Tongue (tissue), 2 donors: ENCODE data around the gene ACP2. TPM values are rescaled to one million over a fixed set of nuclear protein-coding genes. Genes with fewer than 3 reads are reported as not detected.
A peak's percentile ranks its signal among the peaks of the same experiment; 100 is the strongest.

Experiments used
- DNase-seq: peaks from one replicate; pipeline ENCODE4 v3.0.0-alpha.2; 2015
- total RNA-seq: library from RNA; depleted of rRNA; stranded (reverse); fragments of >200 nt; gene quantifications from one replicate; pipeline ENCODE4 v1.2.3, GENCODE V29; 2014

The ACP2 gene, protein sequence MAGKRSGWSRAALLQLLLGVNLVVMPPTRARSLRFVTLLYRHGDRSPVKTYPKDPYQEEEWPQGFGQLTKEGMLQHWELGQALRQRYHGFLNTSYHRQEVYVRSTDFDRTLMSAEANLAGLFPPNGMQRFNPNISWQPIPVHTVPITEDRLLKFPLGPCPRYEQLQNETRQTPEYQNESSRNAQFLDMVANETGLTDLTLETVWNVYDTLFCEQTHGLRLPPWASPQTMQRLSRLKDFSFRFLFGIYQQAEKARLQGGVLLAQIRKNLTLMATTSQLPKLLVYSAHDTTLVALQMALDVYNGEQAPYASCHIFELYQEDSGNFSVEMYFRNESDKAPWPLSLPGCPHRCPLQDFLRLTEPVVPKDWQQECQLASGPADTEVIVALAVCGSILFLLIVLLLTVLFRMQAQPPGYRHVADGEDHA
- 36.9 TPM for total RNA-seq

DNA sequence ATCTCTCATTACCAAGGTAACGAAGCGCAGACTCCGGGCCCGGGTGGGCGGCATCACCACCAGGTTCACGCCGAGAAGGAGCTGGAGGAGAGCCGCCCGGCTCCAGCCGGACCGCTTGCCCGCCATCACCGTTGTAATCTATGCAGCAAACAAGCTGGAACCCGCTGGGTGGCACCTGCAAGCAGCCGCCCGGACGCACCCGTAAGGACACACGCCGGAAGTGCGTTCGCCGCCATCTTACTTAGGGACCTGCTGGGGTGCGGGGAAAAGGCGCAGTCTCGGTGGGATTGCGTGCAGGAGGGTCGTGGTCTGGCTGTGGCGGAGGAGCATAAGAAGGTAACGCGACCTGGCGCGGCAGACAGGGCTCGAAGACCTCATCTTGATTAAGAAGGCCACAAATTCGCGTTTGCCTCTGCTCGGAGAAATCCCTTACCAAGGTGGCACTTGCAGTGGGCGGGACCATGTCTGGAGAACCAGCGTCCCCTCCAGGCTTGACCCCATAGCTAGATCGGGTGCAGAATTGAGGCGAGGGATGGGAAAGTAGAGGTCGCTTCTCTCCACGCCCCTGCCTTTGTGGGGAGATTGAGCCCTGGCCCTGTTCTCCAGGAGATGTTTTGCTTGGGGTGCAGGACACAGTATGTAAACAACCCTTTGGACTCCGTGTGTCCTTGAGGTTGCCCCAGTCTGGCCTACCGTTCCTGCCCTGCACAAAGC lies at the start of gene ACP2:
TSS of gene ACP2 (minus strand) at position 151 of the 714 bp plus-strand sequence. CDS start at position 126, 25 bp downstream.
- DNase-seq, result peak; percentile 95

DNA sequence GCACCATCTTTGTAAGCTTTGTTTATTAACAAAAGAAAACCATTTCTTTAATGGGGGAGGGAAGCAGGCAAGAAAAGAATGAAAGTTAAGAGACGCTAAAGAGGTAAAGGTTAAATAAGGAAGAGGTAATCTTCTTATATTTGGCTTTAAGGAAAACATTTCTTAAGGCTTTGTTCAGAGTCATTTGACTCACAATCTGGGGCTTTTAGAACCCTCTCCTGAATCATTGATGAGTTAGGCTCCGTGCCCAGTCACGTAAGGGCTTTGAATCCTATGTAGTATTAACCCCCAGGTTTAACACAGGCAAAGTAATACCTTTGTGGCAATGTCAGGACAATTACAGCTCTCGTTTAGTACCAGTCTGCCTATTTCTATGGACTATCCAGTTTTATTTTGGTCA lies 47.4 kb upstream of the ACP2 start:
- no peak for DNase-seq

DNA sequence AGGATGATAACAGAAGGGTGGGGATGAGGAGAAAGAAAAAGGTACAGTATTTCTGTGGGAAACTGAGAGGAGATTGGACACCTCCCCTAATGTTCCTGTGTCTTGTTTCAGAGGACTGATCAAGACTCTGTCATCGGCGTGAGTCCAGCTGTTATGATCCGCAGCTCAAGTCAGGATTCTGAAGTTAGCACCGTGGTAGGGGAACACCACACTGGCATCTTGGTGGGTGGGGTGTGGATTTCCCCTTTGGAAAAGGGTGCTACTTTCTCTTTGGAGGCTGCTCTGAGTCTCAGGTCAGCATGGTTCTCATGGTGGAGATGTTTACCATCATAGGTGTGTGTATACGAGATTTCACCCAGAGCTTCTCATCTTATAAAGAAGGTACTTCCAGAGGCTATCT lies 46.8 kb upstream of the ACP2 start:
- DNase-seq, result no peak

DNA sequence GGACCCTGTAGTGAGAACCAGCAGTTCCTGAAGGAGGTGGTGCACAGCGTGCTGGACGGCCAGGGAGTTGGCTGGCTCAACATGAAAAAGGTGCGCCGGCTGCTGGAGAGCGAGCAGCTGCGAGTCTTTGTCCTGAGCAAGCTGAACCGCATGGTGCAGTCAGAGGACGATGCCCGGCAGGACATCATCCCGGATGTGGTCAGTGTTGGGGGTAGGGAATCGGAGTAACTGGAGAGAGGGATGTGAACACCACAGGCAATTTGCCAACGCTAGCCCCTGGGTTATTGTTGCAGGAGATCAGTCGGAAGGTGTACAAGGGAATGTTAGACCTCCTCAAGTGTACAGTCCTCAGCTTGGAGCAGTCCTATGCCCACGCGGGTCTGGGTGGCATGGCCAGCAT lies 41.2 kb upstream of the ACP2 start:
- no peak for DNase-seq

DNA sequence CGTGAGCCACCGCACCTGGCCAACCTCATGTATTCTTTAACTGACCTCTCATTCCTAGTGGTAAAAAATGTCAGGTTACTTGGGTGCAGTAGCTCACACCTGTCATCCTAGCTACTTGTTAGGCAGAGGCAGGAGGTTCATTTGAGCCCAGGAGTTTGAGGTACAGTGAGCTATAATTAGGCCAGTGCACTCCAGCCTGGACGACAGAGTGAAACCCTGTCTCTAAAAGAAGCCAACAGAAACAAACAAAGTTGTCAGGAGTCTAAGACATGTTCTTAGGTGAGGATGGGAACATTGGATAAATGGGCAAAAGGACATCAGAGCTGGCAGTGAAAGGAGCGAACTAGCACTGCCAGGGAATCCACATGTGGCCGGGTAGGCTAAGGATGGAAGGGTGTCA lies 39.5 kb upstream of the ACP2 start:
- no peak for DNase-seq

DNA sequence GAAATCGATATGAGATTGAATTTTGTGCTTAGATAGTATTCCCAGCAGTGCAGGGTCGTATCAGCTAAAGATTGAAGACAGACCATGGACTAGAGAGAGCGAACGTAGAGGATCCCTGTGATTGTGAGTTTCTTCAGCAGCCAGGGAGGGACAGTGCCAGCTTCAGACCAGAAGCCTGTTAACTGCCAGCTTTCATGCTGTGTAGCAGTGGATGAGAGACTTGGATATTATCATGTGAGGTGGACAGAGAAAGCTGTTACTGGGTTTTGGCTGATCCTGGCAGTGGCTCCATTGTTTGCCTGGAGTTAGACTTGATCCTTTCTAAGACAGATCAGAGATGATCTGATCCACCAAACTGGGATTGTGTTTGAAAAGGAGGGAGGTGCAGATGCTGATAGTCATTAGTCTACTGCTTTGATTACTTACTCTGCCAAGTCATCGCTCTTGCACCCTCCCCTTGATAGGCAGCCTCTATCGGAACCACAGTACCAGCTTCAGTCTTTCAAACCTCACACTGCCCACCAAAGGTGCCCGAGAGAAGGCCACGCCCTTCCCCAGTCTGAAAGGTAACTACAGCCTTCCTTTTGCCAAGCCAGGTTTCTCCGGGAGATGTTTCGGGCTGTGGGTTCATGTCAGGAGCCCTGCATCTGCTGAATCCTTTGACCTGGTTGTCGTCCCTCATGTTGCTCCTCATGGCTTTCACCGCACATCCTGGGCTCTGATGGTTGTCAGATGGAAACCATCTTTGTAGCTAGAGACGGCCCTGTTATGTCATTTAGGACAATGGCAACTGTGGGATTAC lies 37.6 kb upstream of the ACP2 start:
- DNase-seq, result no peak

DNA sequence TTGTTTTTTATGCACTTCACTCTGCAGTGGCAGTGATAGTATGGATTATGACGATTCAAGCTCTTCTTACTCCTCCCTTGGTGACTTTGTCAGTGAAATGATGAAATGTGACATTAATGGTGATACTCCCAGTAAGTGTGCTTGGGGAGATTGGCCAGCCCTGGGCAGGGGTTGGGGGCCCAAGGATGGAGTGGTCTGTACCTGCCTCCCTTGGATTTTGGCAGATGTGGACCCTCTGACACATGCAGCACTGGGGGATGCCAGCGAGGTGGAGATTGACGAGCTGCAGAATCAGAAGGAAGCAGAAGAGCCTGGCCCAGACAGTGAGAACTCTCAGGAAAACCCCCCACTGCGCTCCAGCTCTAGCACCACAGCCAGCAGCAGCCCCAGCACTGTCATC lies 35.5 kb upstream of the ACP2 start:
- no peak for DNase-seq

DNA sequence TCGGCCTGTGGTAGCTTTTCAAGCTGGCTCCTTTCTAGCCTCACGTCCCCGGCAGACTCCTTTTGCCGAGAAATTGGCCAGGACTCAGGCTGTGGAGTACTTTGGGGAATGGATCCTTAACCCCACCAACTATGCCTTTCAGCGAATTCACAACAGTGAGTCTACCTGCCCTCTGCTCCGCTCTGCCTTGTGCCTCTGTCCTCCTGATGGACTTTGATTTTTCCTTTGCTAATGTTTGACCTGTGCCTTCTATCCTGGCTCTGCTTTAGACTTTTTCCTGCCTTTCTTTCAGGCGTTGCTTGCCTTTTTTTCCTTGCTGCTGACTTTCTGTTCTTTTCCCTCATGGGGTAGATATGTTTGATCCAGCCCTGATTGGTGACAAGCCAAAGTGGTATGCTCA lies 33.8 kb upstream of the ACP2 start:
- no peak for DNase-seq

DNA sequence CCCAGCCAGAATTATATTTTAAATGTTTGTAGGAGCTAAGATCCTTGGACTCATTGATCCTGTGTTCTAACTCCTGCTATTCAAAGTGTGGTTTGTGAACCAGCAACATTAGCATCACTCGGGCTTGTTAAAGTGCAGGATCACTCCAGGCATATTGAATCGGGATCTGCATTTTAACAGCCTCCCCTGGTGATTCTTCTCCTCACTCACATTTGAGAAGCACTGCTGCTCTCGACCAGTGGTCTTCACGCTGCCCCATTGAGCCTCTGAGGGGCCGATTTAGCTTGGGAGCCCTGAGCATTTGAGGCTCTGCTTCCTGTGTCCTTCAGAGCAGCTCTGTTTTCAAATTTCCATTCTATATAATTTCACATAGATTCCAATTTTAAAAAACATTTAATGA lies 32.2 kb upstream of the ACP2 start:
- DNase-seq, result no peak

DNA sequence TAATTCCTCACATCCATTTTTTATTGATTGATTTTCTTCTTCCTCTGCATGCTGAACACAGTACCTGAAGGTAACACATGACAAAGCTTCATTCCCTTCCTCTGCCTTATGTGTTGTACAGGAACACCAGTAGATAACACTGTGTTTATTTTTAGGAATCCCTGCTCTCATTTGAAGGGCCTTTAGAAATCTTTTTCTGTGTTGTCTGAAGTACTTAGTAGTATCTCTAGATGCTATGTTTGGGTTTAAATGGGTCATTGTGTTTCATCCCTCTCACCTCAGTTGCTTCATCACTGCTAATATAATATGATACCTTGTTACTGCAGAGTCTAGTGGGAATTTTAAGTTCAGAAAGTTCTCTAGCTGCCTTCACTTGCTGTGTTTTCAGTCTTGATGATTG lies 31.5 kb upstream of the ACP2 start:
- DNase-seq, result no peak

DNA sequence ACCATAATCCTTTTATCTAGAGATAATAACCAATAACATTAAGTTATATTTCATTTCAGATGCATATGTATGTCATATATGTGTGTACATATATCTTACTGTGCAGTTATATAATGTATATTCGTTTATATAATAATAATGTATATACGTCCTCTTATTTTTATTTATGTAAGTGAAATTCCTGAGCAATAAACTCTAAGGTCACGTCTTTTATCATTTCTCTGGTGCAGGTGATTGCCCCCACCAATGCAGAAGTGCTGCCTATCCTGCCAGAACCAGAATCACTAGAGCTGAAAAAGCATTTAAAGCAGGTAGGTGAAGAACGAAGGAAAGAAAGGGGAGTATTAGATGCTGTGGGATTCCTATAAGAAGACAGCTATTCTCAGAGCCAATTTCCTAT lies 30.2 kb upstream of the ACP2 start:
- no peak for DNase-seq

DNA sequence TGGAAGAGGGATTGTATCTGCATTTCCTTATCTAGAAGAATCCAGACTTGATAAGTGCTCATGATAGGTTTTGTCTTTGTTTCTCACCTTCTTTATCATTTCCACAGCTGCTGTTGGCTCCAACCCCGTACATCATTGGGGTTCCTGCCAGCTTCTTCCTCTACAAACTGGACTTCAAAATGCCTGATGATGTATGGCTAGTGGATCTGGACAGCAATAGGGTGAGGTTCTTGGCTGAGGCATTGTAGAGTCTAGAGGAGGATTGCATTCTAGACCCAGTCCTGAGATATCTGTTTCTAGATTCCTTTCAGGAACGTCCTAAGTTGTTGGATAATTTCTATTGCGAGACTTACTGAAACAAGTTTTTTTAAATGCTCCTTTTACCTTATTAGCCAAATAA lies 29.4 kb upstream of the ACP2 start:
- no peak for DNase-seq

DNA sequence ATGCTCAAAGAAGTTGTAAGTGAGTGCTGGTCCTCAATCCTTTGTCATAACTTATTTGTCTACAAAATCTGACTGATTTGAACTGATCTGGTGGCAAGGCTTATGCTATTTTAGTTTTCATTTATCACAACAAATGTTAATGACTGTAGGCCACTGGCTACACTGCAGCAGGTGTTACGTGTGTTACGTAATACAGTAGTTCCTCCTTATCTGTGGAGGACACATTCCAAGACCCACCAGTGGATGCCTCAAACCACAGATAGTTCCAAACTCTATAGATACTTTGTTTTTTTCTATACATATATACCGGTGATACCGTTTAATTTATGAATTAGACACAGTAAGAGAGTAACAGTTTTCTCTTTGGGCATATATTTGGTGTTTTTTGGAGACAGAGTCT lies 28.3 kb upstream of the ACP2 start:
- DNase-seq, result no peak

DNA sequence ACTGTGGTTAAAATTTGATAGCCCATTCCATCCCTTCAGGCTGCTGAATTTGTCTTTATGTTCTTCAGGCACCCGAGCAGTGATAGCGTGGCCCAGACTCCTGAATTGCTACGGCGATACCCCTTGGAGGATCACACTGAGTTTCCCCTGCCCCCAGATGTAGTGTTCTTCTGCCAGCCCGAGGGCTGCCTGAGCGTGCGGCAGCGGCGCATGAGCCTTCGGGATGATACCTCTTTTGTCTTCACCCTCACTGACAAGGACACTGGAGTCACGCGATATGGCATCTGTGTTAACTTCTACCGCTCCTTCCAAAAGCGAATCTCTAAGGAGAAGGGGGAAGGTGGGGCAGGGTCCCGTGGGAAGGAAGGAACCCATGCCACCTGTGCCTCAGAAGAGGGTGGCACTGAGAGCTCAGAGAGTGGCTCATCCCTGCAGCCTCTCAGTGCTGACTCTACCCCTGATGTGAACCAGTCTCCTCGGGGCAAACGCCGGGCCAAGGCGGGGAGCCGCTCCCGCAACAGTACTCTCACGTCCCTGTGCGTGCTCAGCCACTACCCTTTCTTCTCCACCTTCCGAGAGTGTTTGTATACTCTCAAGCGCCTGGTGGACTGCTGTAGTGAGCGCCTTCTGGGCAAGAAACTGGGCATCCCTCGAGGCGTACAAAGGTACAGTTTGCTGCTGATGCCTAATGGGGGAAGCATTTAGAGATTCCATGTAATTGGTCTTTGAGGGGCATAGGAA lies 26.1 kb upstream of the ACP2 start:
- no peak for DNase-seq

DNA sequence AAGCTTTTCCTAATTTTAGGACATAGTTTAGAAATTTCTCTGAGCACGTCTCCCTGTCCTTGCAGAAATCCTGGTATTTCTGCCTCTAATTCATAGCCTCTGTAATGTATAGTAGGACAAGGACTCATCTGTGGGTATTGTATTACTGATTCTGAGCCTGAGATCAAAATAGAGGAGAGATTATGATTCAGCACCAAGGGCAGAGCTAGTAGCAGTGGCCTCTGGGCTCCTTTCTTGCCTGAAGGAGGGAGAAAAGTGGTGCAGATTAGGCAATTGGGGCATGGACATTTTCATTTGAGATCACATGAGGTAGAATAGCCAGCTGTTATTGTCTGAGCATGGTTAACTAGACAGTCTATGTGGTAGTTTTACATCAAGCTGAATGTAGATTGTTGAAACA lies 24.1 kb upstream of the ACP2 start:
- DNase-seq, result peak; percentile 46

DNA sequence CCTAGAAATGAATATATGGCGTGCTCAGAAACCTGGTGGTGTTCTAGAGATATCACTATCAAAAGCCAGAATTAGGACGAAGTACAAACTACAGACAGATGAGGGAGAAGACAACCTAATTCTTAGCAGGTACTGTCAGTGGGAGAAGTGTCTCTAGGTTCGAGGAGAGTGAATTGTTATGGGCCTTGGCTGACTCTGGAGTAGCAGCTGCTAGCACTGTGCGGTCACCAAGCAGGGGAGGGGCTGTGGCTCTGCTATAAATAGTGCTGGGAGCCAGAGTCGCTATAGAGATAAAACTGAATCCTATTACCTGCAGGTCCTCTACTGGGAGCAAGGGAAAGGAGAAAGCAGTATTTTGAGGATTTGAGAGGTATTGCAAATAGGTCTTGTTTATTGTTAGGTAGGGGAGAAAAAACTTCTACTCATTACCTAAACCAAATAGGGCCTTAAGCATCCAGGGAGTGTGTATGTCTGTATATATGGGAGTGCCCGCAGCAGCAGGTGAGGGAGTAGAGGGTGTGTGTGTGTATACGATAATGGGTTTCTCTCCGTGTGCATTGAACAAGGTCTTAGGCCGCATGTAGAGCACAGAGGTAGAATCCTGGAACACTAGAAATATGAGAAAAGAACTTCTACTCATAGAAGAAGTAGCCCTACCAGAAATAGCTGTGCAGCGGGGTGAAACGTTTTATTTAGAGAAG lies 23.5 kb upstream of the ACP2 start:
- DNase-seq, result peak; percentile 71

DNA sequence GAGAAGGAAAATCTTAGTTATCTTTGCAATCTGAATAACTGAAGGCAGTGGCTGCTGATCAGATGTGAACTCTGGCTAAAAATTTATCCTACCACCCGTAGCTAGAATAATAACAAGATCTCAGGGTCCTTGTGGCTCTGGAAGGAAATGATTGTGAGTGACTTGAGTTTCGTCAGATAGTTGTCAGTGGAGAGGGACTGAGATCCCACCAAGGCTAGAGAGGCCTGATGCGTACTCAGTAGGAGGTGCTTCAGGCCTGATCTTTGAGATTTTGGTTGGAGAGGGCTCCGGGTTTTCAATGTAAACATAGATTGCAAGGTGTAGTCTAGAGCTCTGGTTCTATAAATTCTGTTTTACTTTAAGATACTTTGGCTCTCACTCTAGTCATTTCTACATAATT lies 22.7 kb upstream of the ACP2 start:
- no peak for DNase-seq

DNA sequence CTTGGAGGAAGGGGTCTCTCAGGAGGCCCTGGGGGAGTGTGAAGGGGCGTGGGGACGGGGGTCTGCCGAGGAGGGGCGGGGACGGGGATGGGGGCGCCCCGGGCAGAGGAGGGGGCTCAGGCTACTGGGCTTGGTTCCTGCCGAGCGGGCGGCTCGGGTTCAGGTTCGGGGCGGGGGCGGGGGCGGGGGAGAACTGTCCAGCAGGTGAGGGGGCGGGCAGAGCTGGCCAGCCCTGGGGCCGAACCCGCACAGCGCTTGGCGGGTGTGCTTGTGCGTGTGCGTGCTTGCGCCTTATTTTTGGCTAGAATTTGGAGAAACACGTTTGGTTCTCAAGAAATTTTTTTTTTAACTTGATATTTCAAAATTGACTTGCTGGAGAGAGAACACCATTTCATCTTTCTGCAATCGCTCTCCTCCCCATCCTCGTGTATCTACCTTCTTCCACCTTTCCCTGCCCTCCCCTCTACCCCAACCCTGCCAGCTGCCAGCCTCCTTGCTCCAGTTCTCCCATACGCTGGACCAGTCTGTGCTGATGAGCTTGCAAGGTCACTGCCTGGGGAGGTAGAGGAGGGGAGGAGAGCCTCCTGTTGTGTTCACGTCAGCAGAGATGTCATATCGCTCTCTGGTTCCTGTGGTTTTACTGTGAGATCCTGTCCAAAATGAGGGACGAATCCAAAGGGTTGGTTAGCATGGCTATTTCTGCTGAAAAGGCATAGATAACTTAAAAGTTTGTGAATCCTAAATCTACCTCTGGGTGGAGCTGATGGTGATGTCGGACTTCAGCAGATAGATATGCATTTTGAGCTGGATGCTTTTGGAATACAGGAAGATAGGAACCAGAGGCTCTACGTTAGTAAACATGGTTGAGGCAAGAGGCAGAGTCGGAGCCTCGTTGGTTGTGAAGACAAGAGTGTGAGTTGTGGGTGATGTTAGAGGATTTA lies 22.0 kb upstream of the ACP2 start:
- DNase-seq, result peak; percentile 35

DNA sequence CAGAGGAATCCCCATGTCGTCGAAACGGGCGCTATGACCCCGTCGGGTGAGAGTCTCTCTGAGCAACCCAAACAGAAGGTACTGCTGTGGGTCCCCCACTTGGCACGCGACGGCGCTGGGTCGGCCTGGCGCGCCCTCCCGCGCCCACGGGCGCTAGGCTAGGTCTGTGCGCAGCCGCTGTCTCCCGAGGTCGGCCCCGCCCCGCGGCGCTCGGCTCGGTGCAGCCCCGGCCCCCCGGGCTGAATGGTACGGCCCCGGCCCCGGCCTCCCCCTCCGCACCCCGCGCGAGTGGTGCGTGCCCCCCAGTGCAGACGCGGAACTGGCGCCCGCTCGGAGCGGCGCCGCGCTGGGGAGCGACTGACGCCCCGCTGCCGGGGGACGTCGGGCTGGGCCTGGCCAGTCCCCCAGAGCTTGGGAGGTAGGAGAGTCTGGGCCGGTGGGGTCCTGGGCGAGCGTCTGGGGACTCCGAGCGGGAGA lies 21.3 kb upstream of the ACP2 start, which contains the start of gene MADD:
TSS of gene MADD (plus strand) at position 305 of the 477 bp plus-strand sequence.
- peak; percentile 90 for DNase-seq
